ENCODE results near the gene RNF103. TPM values are rescaled to one million over a fixed set of nuclear protein-coding genes. Genes with fewer than 3 reads are reported as not detected.

RNF103 gene
- total RNA-seq = 9.7 and 10.2 TPM in 2 replicates

GRCh38 chr2:86623494-86624266 is at the start of gene RNF103:
Gene RNF103, minus strand, starts transcription at chr2:86623865. Its CDS starts 979 bp downstream, at chr2:86622886.

GRCh38 chr2:86562922-86563649 is 60.6 kb downstream of the RNF103 start, which contains the start of gene CHMP3:
Gene CHMP3, minus strand, starts transcription at chr2:86563443. Its CDS starts 95 bp downstream, at chr2:86563348.

Other genes starting within 250 kb of the RNF103 start
- 12.1 and 18.0 TPM in 2 replicates for gene KDM3A, start 182.5 kb downstream of the RNF103 start, total RNA-seq
- gene CHMP3, start 60.4 kb downstream of the RNF103 start, total RNA-seq = 50.6 and 55.1 TPM in 2 replicates
- 19.6 and 23.0 TPM in 2 replicates for gene RMND5A, start 96.4 kb upstream of the RNF103 start, total RNA-seq
- not detected in 2 replicates for gene CD8A, start 167.0 kb upstream of the RNF103 start, total RNA-seq
- gene CD8B, start 238.0 kb upstream of the RNF103 start, total RNA-seq = not detected in 2 replicates

All from airway epithelial cell (primary cell).